NCI-H1105 treated with DMSO at 0.1 percent for 48 hours (cell line): ENCODE measurements around the gene MKI67.

Source experiments
- DNase-seq: peaks from one replicate; lab custom pipeline; 2025; lab: John Stamatoyannopoulos, UW

MKI67 gene

GRCh38 chr10:128064970-128065580 lies 61.1 kb downstream of the MKI67 start:
- DNase-seq, result no peak

DNA sequence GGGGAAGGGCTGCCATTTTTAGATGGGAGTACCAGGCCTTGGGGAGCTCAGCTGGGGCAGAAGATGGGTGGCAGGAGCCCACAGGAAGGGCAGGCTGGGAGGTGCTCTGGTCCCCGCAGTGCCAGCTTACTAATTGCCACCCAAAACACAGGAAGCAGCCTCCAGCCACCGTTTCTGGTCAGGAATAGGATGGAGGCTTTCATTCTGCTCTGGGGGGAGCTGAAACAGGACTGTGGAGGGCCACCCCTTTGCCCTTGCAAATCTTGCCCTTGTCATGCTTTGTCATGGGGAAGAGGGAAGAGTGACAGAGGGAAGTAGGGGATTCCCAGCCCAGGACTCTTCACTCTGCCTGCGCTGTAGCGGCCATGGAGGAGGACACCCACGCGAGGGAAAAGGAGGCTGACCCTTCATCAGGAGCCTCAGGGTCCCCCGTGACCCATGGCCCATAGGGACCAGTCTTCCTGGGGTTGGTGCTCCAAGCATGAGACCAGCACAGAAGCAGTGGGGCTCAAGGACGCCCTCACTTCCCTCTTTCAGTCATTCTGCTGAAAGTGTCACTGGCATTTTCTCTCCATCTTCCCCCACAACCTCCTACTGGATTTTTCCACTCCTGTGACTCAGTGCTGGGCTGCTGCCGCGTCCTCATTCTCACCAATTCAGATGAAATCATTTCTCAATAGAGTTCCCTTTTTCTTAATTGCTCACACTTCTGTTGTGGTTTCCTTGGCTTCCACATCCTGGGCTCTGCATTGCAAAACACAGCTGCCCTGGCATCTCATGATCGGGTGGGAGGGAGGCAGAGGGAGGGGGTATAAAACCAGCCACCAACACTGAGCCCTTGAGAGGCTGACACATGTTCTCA lies 61.9 kb downstream of the MKI67 start:
- no peak for DNase-seq

DNA sequence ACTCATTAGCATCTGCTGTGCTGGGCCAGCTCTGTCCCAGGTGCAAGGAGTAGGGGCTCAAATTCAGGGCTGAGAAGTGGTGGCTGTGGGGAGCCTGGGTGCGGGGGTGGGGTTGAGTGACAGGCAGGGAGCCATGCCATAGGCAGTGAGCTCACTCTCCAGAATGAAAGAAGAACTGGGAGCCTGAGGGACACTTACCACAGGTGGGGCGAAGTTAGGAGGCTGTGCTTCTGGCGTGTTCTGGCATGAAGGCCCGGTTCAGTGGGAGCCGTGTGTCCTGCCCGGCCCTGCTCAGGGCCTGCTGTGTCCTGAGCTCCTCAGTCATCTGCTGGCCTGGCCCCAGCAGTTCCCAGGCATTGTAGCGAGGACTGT lies 62.5 kb downstream of the MKI67 start:
- DNase-seq, result no peak

GRCh38 chr10:128062881-128063563 lies 63.2 kb downstream of the MKI67 start:
- no peak for DNase-seq

DNA sequence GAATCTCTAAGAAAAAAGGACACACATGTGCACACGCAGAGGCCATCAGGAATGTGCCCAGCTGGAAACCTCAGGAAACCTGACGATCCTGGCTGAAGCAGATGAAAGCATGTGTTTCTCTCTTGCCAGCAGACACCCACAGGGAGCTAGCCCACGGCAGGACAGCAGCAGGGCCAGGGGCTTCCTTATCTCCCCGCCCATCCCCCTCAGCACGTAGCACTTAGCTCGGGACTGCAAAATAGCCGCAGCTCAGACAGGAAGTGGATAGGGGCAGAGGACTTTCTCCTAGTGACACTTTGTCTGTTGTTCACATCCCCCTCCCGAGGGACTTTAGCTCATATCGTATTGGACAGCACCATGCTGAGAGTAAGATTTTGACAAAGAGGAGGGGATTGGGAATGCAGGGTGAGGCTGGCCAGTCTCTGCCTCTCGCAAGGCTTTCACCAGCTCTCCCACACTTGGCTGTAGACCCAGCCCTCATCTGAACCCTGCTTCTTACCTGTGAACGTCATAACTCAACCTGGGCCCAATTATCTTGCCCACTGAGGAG lies 63.8 kb downstream of the MKI67 start:
- no peak for DNase-seq

DNA sequence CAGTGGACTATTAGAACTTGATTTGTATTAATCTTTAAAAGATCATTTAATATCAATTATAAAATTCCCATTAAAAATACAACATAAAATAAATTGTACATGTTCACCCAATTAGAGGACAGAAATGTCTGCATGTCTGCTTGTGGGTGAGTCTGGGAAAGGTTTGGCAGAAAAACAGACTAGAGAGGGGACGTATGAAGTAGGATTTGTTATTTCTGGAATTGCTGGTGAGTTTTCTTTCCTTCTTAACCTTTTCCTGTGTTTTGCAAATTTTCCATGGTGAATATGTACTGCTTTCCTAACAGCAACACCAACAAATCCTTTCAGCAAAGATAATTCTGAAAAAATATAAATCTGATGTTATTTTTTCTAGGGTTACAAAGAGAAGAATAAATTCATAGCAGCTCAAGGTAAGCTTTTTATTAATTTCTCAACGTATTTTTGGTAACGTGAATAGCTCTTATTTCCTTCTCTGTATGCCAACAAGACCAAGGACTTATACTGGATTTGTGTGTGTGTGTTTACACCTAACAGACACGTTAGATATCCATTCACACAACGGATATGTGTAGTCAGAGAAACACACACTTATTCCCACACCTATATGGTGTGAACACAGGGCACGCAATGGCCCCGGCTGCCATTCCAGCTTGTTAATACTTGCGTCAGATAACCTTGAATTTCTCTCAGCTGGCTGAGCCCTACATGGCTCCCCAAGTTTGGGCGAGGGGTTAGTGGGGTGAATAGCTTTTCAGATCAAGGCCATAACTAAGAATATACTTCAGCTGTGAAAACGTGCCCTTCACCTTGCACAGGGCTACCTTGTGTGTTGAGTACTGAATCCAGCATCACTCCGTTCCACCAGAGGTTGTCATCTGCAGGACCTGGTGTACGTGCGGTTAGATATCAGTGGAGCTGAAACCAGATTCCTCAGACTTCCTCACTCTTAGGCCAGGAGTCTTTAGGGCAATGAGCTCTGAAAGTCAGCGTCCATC lies 64.6 kb downstream of the MKI67 start:
- DNase-seq, result no peak

GRCh38 chr10:128060341-128061250 lies 65.6 kb downstream of the MKI67 start:
- DNase-seq, result no peak

- no peak for DNase-seq
These were observed 66.3 kb downstream of the MKI67 start for GRCh38 chr10:128059982-128060293.

- no peak for DNase-seq
These were observed 66.8 kb downstream of the MKI67 start for GRCh38 chr10:128059266-128059981.

- DNase-seq, result no peak
These were observed 67.5 kb downstream of the MKI67 start for GRCh38 chr10:128058750-128059134.

GRCh38 chr10:128058106-128058749 lies 68.0 kb downstream of the MKI67 start:
- no peak for DNase-seq

DNA sequence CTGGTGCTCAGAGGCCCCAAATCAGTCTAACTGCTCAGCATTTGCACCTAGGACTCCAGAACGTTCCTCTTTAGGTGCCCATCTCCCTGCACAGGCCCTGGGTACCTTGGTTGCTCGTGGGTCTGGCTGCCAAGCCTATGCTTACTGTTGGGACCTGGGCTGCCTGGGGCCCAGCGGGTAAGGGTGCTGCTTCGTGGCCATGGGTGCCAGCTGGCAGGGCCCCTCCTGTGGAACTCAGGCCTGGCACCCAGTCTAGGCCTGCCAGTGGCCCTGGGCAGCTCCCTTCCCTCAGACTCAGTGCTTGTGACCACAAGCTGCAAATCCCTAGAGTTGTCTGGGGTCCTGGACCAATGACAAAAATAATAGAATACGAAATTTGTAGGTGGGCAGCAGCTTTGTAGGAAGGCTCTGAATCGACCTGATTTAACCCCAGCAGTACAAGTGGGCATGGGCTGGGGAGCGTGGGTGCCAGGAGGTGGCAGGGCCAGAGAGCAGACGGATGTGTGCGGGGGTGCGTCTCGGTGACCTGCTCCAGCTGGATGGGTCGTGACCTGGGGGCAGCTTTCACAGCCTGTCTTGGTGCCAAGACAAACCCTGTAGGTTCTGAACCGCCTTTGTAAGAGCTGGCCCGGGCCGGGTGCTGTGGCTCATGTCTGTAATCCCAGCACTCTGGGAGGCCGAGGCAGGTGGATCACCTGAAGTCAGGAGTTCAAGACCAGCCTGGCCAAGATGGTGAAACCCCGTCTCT lies 69.7 kb downstream of the MKI67 start:
- DNase-seq, result no peak

DNA sequence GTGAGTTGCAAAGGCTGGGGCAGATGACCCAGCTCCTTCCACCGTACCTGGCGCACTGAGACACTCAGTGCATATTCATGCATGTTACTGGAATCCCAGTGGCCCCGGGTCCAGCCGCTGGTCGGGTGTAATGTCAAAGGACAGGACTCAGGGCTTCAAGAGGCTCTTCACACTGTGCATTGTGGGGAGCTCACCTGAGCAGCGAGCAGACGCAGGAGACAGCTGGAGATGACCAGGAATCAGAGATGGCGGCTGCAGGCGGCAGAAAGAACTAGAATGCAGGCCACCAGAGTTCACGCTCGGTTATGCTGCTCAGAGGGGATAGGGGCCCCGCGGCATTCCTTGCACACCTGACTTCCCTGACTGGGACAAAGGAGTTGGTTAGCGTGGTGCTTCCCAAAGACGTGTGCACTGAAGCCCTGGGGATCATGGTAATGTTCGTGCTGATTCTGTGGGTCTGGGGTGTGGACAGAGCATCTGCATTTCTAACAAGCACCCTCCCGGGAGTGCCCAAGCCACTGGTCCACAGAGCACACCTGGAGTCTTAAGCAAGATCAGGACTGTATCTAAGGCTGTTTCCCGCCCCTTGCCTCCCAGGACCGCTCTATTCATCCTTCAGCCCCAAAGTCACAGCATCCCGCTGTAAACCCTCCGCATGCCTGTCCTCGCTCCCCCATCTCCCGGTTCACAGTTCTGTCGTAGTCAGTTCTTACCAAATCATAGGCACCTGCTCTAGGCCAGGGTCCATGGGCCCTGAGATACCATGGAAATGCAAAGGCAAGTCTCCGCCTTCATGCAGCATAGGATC lies 71.0 kb downstream of the MKI67 start:
- DNase-seq, result no peak

- DNase-seq, result no peak
These were observed 71.9 kb downstream of the MKI67 start for GRCh38 chr10:128054163-128054970.

DNA sequence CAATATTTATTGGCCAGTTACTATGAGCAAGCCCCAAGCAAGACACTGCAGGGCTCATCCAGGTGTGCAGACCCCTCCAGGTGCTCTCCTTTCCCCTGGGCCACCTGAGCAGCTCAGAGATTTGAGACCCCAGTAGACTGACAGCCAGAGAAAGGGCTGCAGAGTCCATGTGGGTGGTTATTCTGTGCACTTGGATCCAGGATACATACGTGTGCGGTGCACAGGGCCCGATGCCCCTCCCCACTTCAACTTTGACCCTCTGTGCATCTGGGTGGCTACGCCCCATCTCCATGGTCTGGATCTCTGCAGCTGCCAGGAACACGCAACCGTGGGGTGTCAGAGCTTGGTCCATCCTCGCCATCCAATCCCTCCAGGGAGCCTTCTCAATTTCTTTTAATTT lies 72.9 kb downstream of the MKI67 start:
- DNase-seq, result no peak

DNA sequence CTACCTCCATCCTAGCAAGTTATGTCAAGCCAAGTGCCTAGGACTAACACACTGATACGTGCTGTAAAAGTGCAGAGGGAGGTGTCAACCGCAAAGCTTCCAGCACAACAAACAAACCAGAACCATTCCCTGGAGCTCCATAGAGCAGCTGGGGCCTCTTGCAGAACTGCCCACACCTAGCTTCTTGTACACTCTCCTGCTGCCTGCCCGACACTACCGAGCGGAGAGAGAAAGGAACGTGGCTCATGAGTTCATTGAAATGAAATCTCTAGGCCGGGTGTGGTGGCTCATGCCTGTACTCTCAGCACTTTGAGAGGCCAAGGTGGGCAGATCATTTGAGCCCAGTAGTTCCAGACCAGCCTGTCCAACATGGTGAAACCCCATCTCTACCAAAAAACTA lies 73.5 kb downstream of the MKI67 start:
- no peak for DNase-seq

DNA sequence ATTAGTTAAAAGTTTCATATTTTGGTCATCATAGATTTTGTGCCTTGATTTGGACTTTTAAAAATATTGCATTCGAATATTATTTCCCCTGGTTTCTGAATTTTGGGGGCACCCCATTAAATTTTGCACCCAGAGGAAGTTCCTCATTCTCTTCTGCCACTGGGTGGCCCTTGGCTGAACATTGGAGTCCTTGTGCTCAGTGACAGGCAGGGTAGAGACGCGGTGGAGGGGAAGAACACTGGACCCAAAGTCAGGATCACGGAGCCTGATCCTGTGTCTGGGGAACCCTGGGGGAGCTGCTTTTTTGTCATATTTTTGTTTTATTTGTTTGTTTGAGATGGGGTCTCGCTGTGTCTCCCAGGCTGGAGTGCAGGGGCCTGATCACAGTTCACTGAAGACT lies 74.7 kb downstream of the MKI67 start:
- no peak for DNase-seq
